Measurements from ENCODE around the gene RDH5. TPM values are rescaled to one million over a fixed set of nuclear protein-coding genes. Genes with fewer than 3 reads are reported as not detected.

The RDH5 gene
- total RNA-seq, 1 experiment from 2014 or later, result 6.7 TPM

GRCh38 chr12:55725556-55725955 is 5.4 kb downstream of the RDH5 start:
- Histone ChIP-seq H3K4me3 (ENCODE audit: low read depth, low read length, poor library complexity, severe bottlenecking) (no peak overlapping the region), H3K27me3 (replicated peaks; ENCODE audit: insufficient read depth, low read depth, low read length, poor library complexity) (no peaks in the 10 kb centered on the region), H3K36me3 (ENCODE audit: insufficient read depth, low read length, poor library complexity, severe bottlenecking) (peaks cover 37% of the 10 kb centered on the region), H3K9me3 (ENCODE audit: low read depth, low read length, poor library complexity, severe bottlenecking) (no peaks in the 10 kb centered on the region), H3K27ac (ENCODE audit: low read depth, low read length, poor library complexity, severe bottlenecking) (no peak overlapping the region), H3K4me1 (ENCODE audit: insufficient read depth, low read length, poor library complexity, severe bottlenecking) (peaks cover 16% of the 10 kb centered on the region)
- intact Hi-C loops (cut with micrococcal nuclease; ENCODE audit: unreplicated experiment), result no loop called here
- ChIA-PET CTCF (no interaction called here), POLR2A (ENCODE audit: low non-redundant PET) (no interaction called here)
- TF ChIP-seq EZH2 (IDR thresholded peaks at IDR 0.05; ENCODE audit: borderline replicate concordance, low read depth, low read length, poor library complexity, severe bottlenecking) (no peak), CTCF (conservative IDR thresholded peaks at IDR 0.05; ENCODE audit: low read depth, low read length) (no peak)
- no TSS peak for BruUV-seq (replicated peaks)
- DNase-seq (ENCODE audit: low spot score), result no peak

- H3K36me3 ChIP-seq (ENCODE audit: insufficient read depth, low read length, poor library complexity, severe bottlenecking), result peaks cover 37% of the 10 kb centered on the region
- H3K27me3 ChIP-seq (replicated peaks; ENCODE audit: insufficient read depth, low read depth, low read length, poor library complexity), result no peaks in the 10 kb centered on the region
- peaks cover 16% of the 10 kb centered on the region for H3K4me1 ChIP-seq (ENCODE audit: insufficient read depth, low read length, poor library complexity, severe bottlenecking)
- H3K27ac ChIP-seq (ENCODE audit: low read depth, low read length, poor library complexity, severe bottlenecking), result peak overlapping the region; percentile 92
- intact Hi-C loops (cut with micrococcal nuclease; ENCODE audit: unreplicated experiment), result no loop called here
- CTCF ChIA-PET, result no interaction called here
- DNase-seq (ENCODE audit: low spot score), result no peak
- H3K9me3 ChIP-seq (ENCODE audit: low read depth, low read length, poor library complexity, severe bottlenecking), result no peaks in the 10 kb centered on the region
- H3K4me3 ChIP-seq (ENCODE audit: low read depth, low read length, poor library complexity, severe bottlenecking), result peak overlapping the region; percentile 85
- no peak for TF ChIP-seq EZH2 (IDR thresholded peaks at IDR 0.05; ENCODE audit: borderline replicate concordance, low read depth, low read length, poor library complexity, severe bottlenecking)
- no peak for TF ChIP-seq CTCF (conservative IDR thresholded peaks at IDR 0.05; ENCODE audit: low read depth, low read length)
- BruUV-seq (replicated peaks), result no TSS peak
- POLR2A ChIA-PET (ENCODE audit: low non-redundant PET), result no interaction called here
Observed at GRCh38 chr12:55726971-55727370, 6.8 kb downstream of the RDH5 start.

- BruUV-seq (replicated peaks), result no TSS peak
- H3K27ac ChIP-seq (ENCODE audit: low read depth, low read length, poor library complexity, severe bottlenecking), result peak overlapping the region; percentile 92
- no peak for TF ChIP-seq CTCF (conservative IDR thresholded peaks at IDR 0.05; ENCODE audit: low read depth, low read length)
- TF ChIP-seq EZH2 (IDR thresholded peaks at IDR 0.05; ENCODE audit: borderline replicate concordance, low read depth, low read length, poor library complexity, severe bottlenecking), result no peak
- no peaks in the 10 kb centered on the region for H3K27me3 ChIP-seq (replicated peaks; ENCODE audit: insufficient read depth, low read depth, low read length, poor library complexity)
- no peak for DNase-seq (ENCODE audit: low spot score)
- intact Hi-C loops (cut with micrococcal nuclease; ENCODE audit: unreplicated experiment), result no loop called here
- ChIA-PET CTCF (no interaction called here), POLR2A (ENCODE audit: low non-redundant PET) (no interaction called here)
- peak overlapping the region; percentile 85 for H3K4me3 ChIP-seq (ENCODE audit: low read depth, low read length, poor library complexity, severe bottlenecking)
- H3K9me3 ChIP-seq (ENCODE audit: low read depth, low read length, poor library complexity, severe bottlenecking), result no peaks in the 10 kb centered on the region
- peaks cover 37% of the 10 kb centered on the region for H3K36me3 ChIP-seq (ENCODE audit: insufficient read depth, low read length, poor library complexity, severe bottlenecking)
- H3K4me1 ChIP-seq (ENCODE audit: insufficient read depth, low read length, poor library complexity, severe bottlenecking), result peaks cover 16% of the 10 kb centered on the region
Observed at GRCh38 chr12:55727643-55728185, 7.5 kb downstream of the RDH5 start.

Data from A673 (cell line).